MM.1S (cell line): ENCODE measurements around the gene TMEM248.
"Not testable (repeated sequence)": the region's sequence is repeated elsewhere in the genome, so short reads cannot be mapped to it uniquely, and the experiment has no call there.

Source experiments
- DNase-seq: peaks from one replicate; pipeline ENCODE4 v3.0.0-alpha.2; 2015
- H2AFZ ChIP-seq: fragments of 300-600 bp; sonication (generic); 2 replicates; pipeline ENCODE4 v1.6.0; 2016; ENCODE audit warnings: antibody characterized with exemption, low read length
- H3F3A ChIP-seq: fragments of 300-600 bp; sonication (generic); 2 replicates; pipeline ENCODE4 v1.6.1; 2016; ENCODE audit warnings: mild to moderate bottlenecking, antibody characterized with exemption, low read length, moderate library complexity, mixed read lengths; ENCODE audit not compliant: insufficient read depth
- H3K27ac ChIP-seq: fragments of 300-600 bp; sonication (generic); 2 replicates; pipeline ENCODE4 v1.5.1; 2016; ENCODE audit warnings: mild to moderate bottlenecking, low read length
- H3K27me3 ChIP-seq: fragments of 300-600 bp; sonication (generic); replicated peaks from 2 replicates; pipeline ENCODE4 v1.6.0; 2016; ENCODE audit warnings: low read length; ENCODE audit not compliant: insufficient read depth
- H3K36me3 ChIP-seq: fragments of 300-600 bp; sonication (generic); replicated peaks from 2 replicates; pipeline ENCODE4 v1.6.1; 2016; ENCODE audit warnings: mild to moderate bottlenecking, low read length, mixed read lengths; ENCODE audit not compliant: insufficient read depth
- H3K4me1 ChIP-seq: fragments of 300-600 bp; sonication (generic); 2 replicates; pipeline ENCODE4 v1.6.1; 2016; ENCODE audit warnings: low read length, mixed read lengths
- H3K4me2 ChIP-seq: fragments of 300-600 bp; sonication (generic); 2 replicates; pipeline ENCODE4 v1.6.0; 2016; ENCODE audit warnings: low read depth, low read length
- H3K4me3 ChIP-seq: fragments of 300-600 bp; sonication (generic); 2 replicates; pipeline ENCODE4 v1.5.1; 2016; ENCODE audit warnings: low read length, mixed read lengths
- H3K79me2 ChIP-seq: fragments of 300-600 bp; sonication (generic); 2 replicates; pipeline ENCODE4 v1.6.1; 2016; ENCODE audit warnings: mixed run types, low read length, mixed read lengths
- H3K9ac ChIP-seq: fragments of 300-600 bp; sonication (generic); 2 replicates; pipeline ENCODE4 v1.6.1; 2016; ENCODE audit warnings: low read length, mixed read lengths
- H3K9me2 ChIP-seq: fragments of 300-600 bp; sonication (generic); replicated peaks from 2 replicates; pipeline ENCODE4 v1.6.1; 2016; ENCODE audit warnings: mild to moderate bottlenecking, low read length, mixed read lengths; ENCODE audit not compliant: insufficient read depth
- H3K9me3 ChIP-seq: fragments of 300-600 bp; sonication (generic); replicated peaks from 2 replicates; pipeline ENCODE4 v1.6.1; 2016; ENCODE audit warnings: mild to moderate bottlenecking, low read length, mixed read lengths; ENCODE audit not compliant: insufficient read depth
- H4K20me1 ChIP-seq: fragments of 300-600 bp; sonication (generic); 2 replicates; pipeline ENCODE4 v1.6.1; 2016; ENCODE audit warnings: mild to moderate bottlenecking, low read length, moderate library complexity, mixed read lengths; ENCODE audit not compliant: insufficient read depth
- EZH2 ChIP-seq: fragments of 300-600 bp; sonication (generic); optimal IDR thresholded peaks from 2 replicates; pipeline ENCODE3; 2017; ENCODE audit warnings: low read depth, mild to moderate bottlenecking, antibody characterized with exemption, low read length, mixed read lengths
- EZH2phosphoT487 ChIP-seq: fragments of 300-600 bp; sonication (generic); IDR thresholded peaks from 2 replicates; pipeline ENCODE4 v1.6.1; 2018; ENCODE audit warnings: antibody characterized with exemption, low read length
- TF ChIP-seq, protein P1 (sequence below): fragments of 300-600 bp; sonication (generic); IDR thresholded peaks from 2 replicates; pipeline ENCODE4 v1.5.1; 2016; ENCODE audit warnings: antibody characterized with exemption, low read length, mixed read lengths

Gene TMEM248

GRCh38 chr7:66970310-66970709 lies 49.3 kb downstream of the TMEM248 start:
- Histone ChIP-seq H3K36me3 (no peaks in the 10 kb centered on the region), H3F3A (no peaks in the 10 kb centered on the region), H3K9ac (no peak overlapping the region), H4K20me1 (no peaks in the 10 kb centered on the region), H3K4me3 (no peak overlapping the region), H3K9me3 (no peaks in the 10 kb centered on the region), H2AFZ (no peak overlapping the region), H3K4me2 (no peak overlapping the region), H3K27ac (no peak overlapping the region), H3K79me2 (no peaks in the 10 kb centered on the region), H3K4me1 (no peaks in the 10 kb centered on the region), H3K9me2 (no peaks in the 10 kb centered on the region), H3K27me3 (no peaks in the 10 kb centered on the region)
- TF ChIP-seq EZH2 (no peak), EZH2phosphoT487 (no peak)
- TF ChIP-seq, protein P1, sequence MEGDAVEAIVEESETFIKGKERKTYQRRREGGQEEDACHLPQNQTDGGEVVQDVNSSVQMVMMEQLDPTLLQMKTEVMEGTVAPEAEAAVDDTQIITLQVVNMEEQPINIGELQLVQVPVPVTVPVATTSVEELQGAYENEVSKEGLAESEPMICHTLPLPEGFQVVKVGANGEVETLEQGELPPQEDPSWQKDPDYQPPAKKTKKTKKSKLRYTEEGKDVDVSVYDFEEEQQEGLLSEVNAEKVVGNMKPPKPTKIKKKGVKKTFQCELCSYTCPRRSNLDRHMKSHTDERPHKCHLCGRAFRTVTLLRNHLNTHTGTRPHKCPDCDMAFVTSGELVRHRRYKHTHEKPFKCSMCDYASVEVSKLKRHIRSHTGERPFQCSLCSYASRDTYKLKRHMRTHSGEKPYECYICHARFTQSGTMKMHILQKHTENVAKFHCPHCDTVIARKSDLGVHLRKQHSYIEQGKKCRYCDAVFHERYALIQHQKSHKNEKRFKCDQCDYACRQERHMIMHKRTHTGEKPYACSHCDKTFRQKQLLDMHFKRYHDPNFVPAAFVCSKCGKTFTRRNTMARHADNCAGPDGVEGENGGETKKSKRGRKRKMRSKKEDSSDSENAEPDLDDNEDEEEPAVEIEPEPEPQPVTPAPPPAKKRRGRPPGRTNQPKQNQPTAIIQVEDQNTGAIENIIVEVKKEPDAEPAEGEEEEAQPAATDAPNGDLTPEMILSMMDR = no peak
- DNase-seq = no peak

DNA sequence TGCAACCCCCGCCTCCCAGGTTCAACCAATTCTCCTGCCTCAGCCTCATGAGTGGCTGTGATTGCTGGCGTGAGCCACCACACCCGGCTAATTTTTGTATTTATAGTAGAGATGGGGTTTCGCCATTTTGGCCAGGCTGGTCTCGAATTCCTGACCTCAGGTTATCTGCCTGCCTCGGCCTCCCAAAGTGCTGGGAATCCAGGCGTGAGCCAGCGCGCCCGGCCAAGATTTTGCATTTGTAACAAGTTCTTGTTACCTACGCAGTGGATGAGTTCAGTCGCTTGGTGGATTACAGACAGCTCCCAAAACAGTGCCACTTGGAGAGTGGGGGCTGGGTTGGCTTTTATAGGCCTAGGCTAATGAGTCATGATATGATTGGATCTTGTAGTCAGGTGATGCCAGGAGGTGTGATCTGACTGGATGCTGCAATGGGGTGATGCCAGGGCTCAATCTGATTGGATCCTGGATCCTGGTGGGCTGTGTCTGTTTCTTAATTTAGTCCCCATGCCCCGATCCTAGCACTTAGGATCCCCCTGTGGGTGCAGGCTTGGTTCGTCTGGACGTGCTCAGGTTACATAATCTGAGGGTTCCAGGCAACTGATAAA lies 54.1 kb downstream of the TMEM248 start:
- Histone ChIP-seq H3K79me2 (no peaks in the 10 kb centered on the region), H3K4me1 (no peaks in the 10 kb centered on the region), H3K9ac (no peak overlapping the region), H3K27ac (no peak overlapping the region), H2AFZ (no peak overlapping the region), H3K9me2 (no peaks in the 10 kb centered on the region), H3K4me3 (no peak overlapping the region), H4K20me1 (no peaks in the 10 kb centered on the region), H3K27me3 (no peaks in the 10 kb centered on the region), H3K4me2 (no peak overlapping the region), H3K36me3 (no peaks in the 10 kb centered on the region), H3K9me3 (no peaks in the 10 kb centered on the region), H3F3A (no peaks in the 10 kb centered on the region)
- DNase-seq = no peak
- TF ChIP-seq, protein P1 = no peak
- TF ChIP-seq EZH2 (no peak), EZH2phosphoT487 (no peak)

GRCh38 chr7:66978312-66978711 lies 57.3 kb downstream of the TMEM248 start:
- H3K79me2 ChIP-seq, H3K4me1 ChIP-seq: not testable (repeated sequence)

GRCh38 chr7:66979013-66979412 lies 58.0 kb downstream of the TMEM248 start:
- H3F3A ChIP-seq, H3K27me3 ChIP-seq, H3K79me2 ChIP-seq, H4K20me1 ChIP-seq, H3K4me1 ChIP-seq, H2AFZ ChIP-seq, H3K9me2 ChIP-seq, H3K27ac ChIP-seq, DNase-seq, H3K9ac ChIP-seq, H3K4me2 ChIP-seq, H3K4me3 ChIP-seq, H3K36me3 ChIP-seq, H3K9me3 ChIP-seq: not testable (repeated sequence)

More at GRCh38 chr7:66978312-66978711, 57.3 kb downstream of the TMEM248 start:
- not testable (repeated sequence) for H3K9ac ChIP-seq, H4K20me1 ChIP-seq, H3K4me3 ChIP-seq, H3F3A ChIP-seq, H3K27me3 ChIP-seq, H2AFZ ChIP-seq, H3K9me3 ChIP-seq, H3K9me2 ChIP-seq, H3K27ac ChIP-seq, DNase-seq, H3K4me2 ChIP-seq, H3K36me3 ChIP-seq

DNA sequence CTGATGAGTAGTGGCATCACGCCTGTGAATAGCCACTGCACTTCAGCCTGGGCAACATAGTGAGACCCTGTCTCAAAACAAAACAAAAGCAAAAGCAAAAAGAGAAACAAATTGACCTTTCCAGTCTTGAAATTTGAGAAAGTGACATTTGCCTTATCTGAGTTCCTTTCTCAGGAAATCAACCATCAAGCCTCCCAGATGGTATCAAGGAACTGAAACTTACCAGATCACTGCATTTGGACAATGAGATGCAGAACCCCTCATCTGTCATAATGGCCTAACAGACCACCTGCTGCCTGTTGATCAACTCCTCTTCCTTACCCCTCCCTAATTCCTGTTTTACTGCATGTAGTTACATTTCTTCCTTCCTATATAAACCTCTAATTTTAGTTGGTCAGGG lies 59.3 kb downstream of the TMEM248 start:
- H3K9me3 ChIP-seq, H3K27ac ChIP-seq, H4K20me1 ChIP-seq, H3K79me2 ChIP-seq, H3F3A ChIP-seq, H3K27me3 ChIP-seq, DNase-seq, H3K9me2 ChIP-seq, H3K4me2 ChIP-seq, H3K4me1 ChIP-seq, H2AFZ ChIP-seq, H3K9ac ChIP-seq, H3K36me3 ChIP-seq, H3K4me3 ChIP-seq: not testable (repeated sequence)

DNA sequence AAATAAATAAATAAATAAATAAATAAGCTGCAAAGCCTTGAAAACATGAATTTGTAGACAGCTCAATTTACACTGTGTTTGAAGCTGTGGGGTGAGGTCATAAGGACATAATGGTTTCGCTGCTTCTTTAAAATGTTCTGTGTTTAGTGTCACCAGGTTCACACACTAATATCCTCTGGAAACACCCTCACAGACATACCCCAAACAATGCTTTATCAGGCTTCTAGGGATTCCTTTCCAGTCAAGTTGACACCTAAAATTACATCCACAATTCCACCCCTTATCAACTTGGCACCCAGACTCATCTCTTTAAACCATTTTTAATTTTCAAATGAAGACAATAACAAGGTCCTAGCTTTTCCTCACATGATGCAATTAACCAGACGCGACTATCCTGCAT lies 68.5 kb downstream of the TMEM248 start:
- H3K4me1 ChIP-seq, H3K27ac ChIP-seq, H3K27me3 ChIP-seq, H3K9me3 ChIP-seq, H3K36me3 ChIP-seq, H3K9ac ChIP-seq, H3K4me2 ChIP-seq, H4K20me1 ChIP-seq, H3K4me3 ChIP-seq, H2AFZ ChIP-seq, H3F3A ChIP-seq, DNase-seq, H3K9me2 ChIP-seq: not testable (repeated sequence)
- H3K79me2 ChIP-seq = peaks cover 21% of the 10 kb centered on the region
